ENCODE measurements around the gene ORC3. TPM values are rescaled to one million over a fixed set of nuclear protein-coding genes. Genes with fewer than 3 reads are reported as not detected.
"Not testable (repeated sequence)": the region's sequence is repeated elsewhere in the genome, so short reads cannot be mapped to it uniquely, and the experiment has no call there.

Gene ORC3
- total and polyA plus RNA-seq, 2 of the 4 experiments (the other 2 are of a cell fraction): 22.3 to 30.6 TPM

DNA sequence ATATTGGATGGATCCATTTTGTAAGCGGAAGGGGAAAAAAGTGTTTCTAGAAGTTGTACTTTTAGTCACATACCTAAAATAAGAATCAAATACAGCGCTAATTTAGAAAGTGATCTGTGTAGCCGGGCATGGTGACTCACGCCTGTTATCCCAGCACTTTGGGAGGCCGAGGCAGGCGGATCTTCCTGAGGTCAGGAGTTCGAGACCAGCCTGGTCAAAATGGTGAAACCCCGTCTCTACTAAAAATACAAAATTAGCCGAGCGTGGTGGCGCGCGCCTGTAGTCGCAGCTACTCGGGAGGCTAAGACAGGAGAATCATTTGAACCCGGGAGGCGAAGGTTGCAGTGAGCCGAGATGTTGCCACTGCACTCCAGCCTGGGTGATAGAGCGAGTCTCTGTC lies 113.1 kb downstream of the ORC3 start:
- H3K27me3 ChIP-seq (ENCODE audit: control insufficient read depth, insufficient read depth, low read length); H4K5ac ChIP-seq (ENCODE audit: low read depth, low read length); dilution Hi-C loops (cut with HindIII; ENCODE audit: low sequenced_read_pairs, unreplicated experiment); BruUV-seq (replicated peaks); H2AFZ ChIP-seq (replicated peaks; ENCODE audit: low read length, poor library complexity); H3K9me1 ChIP-seq (ENCODE audit: insufficient read depth, low read length); ATAC-seq (ENCODE audit: low read depth); H3K14ac ChIP-seq (replicated peaks; ENCODE audit: low read depth, low read length); H2AK5ac ChIP-seq (ENCODE audit: low read depth, low read length); H4K91ac ChIP-seq (ENCODE audit: insufficient read depth, low read depth, low read length); in situ Hi-C loops (cut with MboI; ENCODE audit: low sequenced_read_pairs); H3K4me1 ChIP-seq (ENCODE audit: control insufficient read depth, insufficient read depth, low read length); H3K36me3 ChIP-seq (ENCODE audit: control insufficient read depth, insufficient read depth, low read length); CTCF ChIA-PET; H3K9me3 ChIP-seq (ENCODE audit: control insufficient read depth, insufficient read depth, low read length); H2AK9ac ChIP-seq (replicated peaks; ENCODE audit: low read depth, low read length, poor library complexity): not testable (repeated sequence)
- Histone ChIP-seq H4K20me1 (ENCODE audit: insufficient read depth, low read length) (peaks cover 32% of the 10 kb centered on the region), H2BK15ac (ENCODE audit: low read depth, low read length) (peak overlapping the region; percentile 66; the same call in 2 of the 3 replicates), H3K4me3 (ENCODE audit: insufficient read depth, low read depth, low read length) (peak overlapping the region; percentile 38), H3K79me1 (ENCODE audit: low read depth in 1 of 2, low read length in 2 of 2) (peaks cover 0 to 12% of the 10 kb centered on the region in 2 experiments; a peak in 2 of 4 replicates), H3K4ac (ENCODE audit: low read depth, low read length) (peak overlapping the region; percentile 72), H2BK120ac (ENCODE audit: low read depth, low read length) (peak overlapping the region; percentile 53), H3K27ac (ENCODE audit: insufficient read depth, low read length) (peak overlapping the region; percentile 43), H3K9ac (ENCODE audit: low read depth, low read length) (peak overlapping the region; percentile 36), H2BK5ac (ENCODE audit: low read depth, low read length, poor library complexity, severe bottlenecking) (peak overlapping the region; percentile 80), H3K18ac (ENCODE audit: low read depth, low read length) (peak overlapping the region; percentile 10; the same call in 1 of the 2 replicates), H3K4me2 (ENCODE audit: low read depth, low read length) (peak overlapping the region; percentile 90), H2BK20ac (ENCODE audit: low read depth, low read length) (peak overlapping the region; percentile 23; the same call in 1 of the 2 replicates), H3K23ac (ENCODE audit: low read depth, low read length) (peak overlapping the region; percentile 86), H4K8ac (ENCODE audit: low read depth in 2 of 2, low read length in 2 of 2) (peak overlapping the region in 1 of 2 experiments; percentile 67; a peak in 3 of 4 replicates), H3K56ac (ENCODE audit: extremely low read depth, insufficient read depth, low read length) (peak overlapping the region; percentile 94)
- intact Hi-C loops (cut with micrococcal nuclease): loop anchor here (5.0 to 10.0 kb wide), 4 partner anchors 54 to 1169 kb away; partner anchors contain the start of gene CNR1
- POLR2A ChIA-PET (ENCODE audit: unreplicated experiment): interaction anchor here (1.4 kb wide), 1 partner anchor 20 kb away, joined by 5 read pairs; no protein-coding TSS in a partner anchor
- peak; percentile 42 for DNase-seq
- 90% methylated on average over 7 of the region's 19 CpGs; no CpG with 5 or more reads in 1 of the 2 experiments for WGBS, 2 experiments (ENCODE audit: extremely low coverage in 2 of 2, insufficient read length in 1 of 2)

Measured in IMR-90 (cell line).